Measurements from ENCODE around the gene ATP5F1C.
A peak's percentile ranks its signal among the peaks of the same experiment; 100 is the strongest.

ATP5F1C gene

DNA sequence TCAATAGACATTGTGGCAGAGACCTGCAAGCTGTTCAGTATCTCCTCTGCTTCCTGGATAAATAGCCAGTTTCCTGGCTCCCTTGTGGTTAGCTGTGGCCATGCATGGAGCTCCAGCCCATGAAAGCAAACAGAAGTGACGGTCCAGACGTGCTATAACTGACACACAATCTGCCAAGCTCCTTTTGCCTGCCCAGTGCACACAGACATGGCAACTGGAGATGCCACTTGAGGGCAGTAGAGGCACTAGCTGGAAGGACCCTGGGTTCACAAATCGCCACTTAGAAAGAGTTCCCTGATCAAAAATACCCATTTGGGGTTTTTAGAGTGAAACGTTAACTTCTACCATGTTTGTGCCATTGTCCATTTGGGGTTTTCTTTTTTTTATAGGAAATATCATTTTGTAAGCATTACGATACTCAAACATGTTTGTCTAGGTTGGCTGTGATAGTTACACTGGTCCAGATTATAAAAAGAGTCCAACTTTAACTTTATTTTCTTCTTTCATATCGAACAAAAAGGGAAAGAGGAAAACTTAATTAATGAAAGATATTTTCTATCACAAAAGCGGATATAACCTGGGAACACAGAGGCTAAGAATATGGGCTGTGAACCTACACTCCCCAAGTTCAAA lies 31.5 kb upstream of the ATP5F1C start:
- no peak for DNase-seq (ENCODE audit: low spot score)
- in situ Hi-C loops (cut with MboI; ENCODE audit: low pct_unique_long_range_greater_than_20kb, low sequenced_read_pairs, unreplicated experiment): no loop called here
- TF ChIP-seq, protein P1, sequence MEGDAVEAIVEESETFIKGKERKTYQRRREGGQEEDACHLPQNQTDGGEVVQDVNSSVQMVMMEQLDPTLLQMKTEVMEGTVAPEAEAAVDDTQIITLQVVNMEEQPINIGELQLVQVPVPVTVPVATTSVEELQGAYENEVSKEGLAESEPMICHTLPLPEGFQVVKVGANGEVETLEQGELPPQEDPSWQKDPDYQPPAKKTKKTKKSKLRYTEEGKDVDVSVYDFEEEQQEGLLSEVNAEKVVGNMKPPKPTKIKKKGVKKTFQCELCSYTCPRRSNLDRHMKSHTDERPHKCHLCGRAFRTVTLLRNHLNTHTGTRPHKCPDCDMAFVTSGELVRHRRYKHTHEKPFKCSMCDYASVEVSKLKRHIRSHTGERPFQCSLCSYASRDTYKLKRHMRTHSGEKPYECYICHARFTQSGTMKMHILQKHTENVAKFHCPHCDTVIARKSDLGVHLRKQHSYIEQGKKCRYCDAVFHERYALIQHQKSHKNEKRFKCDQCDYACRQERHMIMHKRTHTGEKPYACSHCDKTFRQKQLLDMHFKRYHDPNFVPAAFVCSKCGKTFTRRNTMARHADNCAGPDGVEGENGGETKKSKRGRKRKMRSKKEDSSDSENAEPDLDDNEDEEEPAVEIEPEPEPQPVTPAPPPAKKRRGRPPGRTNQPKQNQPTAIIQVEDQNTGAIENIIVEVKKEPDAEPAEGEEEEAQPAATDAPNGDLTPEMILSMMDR (IDR thresholded peaks at IDR 0.05; ENCODE audit: extremely low read depth, insufficient read depth, missing control alignments): peak; percentile 58

DNA sequence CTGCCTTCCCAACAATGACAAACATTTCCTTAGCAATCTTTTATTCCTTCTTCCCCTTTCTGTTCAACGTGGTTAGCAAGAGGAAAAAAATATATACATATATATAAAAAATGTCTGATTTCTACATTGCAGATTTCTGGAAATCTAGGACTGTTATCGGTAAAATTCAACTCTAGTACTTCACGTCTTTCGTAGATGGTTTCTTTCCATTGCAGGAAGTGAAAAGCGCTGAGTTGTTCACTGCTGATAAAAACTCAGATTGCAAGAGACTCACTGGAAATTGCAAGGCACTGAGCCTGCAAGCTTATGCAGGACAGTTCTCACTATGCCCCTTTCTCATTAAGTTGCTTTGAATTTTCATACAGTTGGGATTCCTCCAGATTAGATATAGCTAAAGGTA lies 24.0 kb upstream of the ATP5F1C start:
- TF ChIP-seq, protein P1 (IDR thresholded peaks at IDR 0.05; ENCODE audit: extremely low read depth, insufficient read depth, missing control alignments): no peak
- no peak for DNase-seq (ENCODE audit: low spot score)
- in situ Hi-C loops (cut with MboI; ENCODE audit: low pct_unique_long_range_greater_than_20kb, low sequenced_read_pairs, unreplicated experiment): no loop called here

DNA sequence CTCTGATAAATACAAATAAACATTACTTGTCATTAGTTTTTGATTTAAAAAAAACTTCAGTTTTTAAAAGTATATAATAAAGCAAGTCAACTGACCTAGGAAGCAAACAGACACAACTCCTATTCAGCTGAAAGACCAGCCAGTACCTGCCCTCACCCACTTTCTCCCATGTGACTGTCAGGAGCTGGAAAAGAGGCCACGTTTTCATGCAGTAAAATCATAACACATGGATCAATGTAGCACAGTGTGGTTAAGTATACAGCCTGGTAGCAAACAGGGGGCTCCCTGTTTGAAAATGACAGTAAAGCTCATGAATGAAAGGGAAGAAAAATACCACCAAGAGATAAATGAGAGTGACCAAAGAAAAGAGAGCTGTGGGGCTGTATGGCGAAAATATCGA lies 21.7 kb upstream of the ATP5F1C start:
- DNase-seq (ENCODE audit: low spot score): no peak
- TF ChIP-seq, protein P1 (IDR thresholded peaks at IDR 0.05; ENCODE audit: extremely low read depth, insufficient read depth, missing control alignments): no peak
- in situ Hi-C loops (cut with MboI; ENCODE audit: low pct_unique_long_range_greater_than_20kb, low sequenced_read_pairs, unreplicated experiment): no loop called here

DNA sequence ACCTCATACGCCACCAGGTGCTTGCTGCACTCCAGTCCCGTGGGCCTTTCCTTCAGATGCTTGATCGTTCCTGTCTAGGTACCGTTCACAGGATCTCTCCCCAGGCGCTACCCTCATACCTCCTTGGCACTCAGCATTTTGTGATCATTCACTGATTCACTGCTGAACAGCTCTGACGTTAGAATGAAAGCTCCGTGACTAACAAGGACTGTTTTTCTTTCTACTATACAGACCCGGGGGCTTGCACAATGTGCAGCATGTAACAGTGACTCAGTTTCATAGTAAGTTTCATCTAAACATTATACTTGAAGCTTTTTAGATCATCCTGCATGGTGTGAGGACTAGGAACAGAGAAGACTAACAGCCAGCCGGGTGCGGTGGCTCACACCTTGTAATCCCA lies 20.8 kb upstream of the ATP5F1C start:
- TF ChIP-seq, protein P1 (IDR thresholded peaks at IDR 0.05; ENCODE audit: extremely low read depth, insufficient read depth, missing control alignments): no peak
- DNase-seq (ENCODE audit: low spot score): no peak
- in situ Hi-C loops (cut with MboI; ENCODE audit: low pct_unique_long_range_greater_than_20kb, low sequenced_read_pairs, unreplicated experiment): no loop called here

DNA sequence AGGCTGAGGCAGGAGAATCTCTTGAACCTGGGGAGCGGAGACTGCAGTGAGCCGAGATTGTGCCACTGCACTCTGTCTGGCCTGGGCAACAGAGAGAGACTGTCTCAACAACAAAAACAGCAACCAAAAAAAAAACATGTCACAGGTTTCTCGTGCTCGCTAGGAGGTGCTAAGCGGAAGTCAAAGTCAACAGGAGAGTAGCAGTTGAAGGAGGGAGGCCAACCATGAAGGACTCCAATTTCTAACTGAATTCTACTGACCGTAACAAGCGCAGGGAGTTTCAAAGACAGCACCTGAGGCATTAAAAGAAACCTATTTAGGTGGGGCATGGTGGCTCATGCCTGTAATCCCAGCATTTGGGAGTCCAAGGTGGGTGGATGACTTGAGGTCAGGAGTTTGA lies 19.6 kb upstream of the ATP5F1C start:
- TF ChIP-seq, protein P1 (IDR thresholded peaks at IDR 0.05; ENCODE audit: extremely low read depth, insufficient read depth, missing control alignments): no peak
- in situ Hi-C loops (cut with MboI; ENCODE audit: low pct_unique_long_range_greater_than_20kb, low sequenced_read_pairs, unreplicated experiment): no loop called here
- no peak for DNase-seq (ENCODE audit: low spot score)

DNA sequence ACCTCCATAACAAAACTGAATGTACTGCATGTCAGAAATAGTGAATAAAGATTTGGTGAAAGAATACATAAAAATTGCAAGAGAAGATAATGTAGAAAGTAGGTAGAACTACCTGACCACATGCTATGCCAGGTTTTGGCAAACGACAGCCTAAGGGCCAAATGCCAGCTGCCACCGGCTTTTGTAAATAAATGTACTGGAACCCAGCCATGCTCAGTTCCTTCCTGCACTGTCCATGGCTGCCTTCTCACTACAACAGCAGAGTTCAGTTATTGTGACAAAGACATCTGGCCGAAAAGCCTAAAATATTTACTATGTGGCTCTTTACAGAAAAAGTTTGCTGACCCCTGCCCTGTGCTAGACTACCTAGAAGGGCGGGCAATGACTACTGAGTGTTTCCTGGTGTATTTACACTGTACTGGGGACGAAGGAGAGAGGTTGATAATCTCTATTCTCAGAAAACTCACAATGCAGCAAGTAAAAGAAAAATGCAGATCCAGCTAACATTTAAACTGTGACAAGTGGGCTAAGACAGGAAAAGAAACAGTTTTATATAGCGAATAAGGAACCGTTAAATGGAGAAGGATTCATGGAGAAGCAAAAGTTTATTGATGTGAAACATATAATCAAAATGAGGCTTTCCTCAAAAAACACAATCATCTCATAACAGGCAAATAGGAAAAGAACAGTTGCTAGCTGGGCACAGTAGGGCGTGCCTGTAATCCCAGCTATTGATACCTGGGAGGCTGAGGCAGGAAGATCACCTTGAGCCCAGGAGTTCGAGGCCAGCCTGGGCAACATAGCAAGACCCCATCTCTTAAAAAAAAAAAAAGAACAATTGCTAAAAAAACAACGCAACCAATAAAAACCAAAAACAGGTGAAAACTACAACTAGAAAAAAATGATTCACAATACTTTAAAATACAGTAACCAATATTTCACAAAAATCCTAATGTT lies 13.9 kb upstream of the ATP5F1C start:
- no peak for DNase-seq (ENCODE audit: low spot score)
- in situ Hi-C loops (cut with MboI; ENCODE audit: low pct_unique_long_range_greater_than_20kb, low sequenced_read_pairs, unreplicated experiment): no loop called here
- TF ChIP-seq, protein P1 (IDR thresholded peaks at IDR 0.05; ENCODE audit: extremely low read depth, insufficient read depth, missing control alignments): no peak
